Cardiac septum (tissue), 1 donor: ENCODE data around the gene CPHXL2. TPM values are rescaled to one million over a fixed set of nuclear protein-coding genes. Genes with fewer than 3 reads are reported as not detected.

Experiments used
- DNase-seq: peaks from one replicate; pipeline ENCODE4 v3.0.0-alpha.2; 2020; ENCODE audit warnings: low spot score
- intact Hi-C: fragments of 100-400 bp; cut with DNase I; formaldehyde crosslinking; loops from one replicate; pipeline ENCODE4 v1.14.0; 2022
- total RNA-seq: library from RNA; stranded (reverse); fragmentation: NEBNext Ultra II Directional; extraction: Animal tissue kit (Norgen Biotek cat#: 25700); gene quantifications from one replicate; pipeline ENCODE4 v1.2.1, GENCODE V29; 2021
- donor health status: DM: no; HTN: no; CAD: no.

CPHXL2 gene
- total RNA-seq, 1 donor from 2014 or later: not detected

- intact Hi-C loops: no loop called here
- no peak for DNase-seq
Measured at GRCh38 chr16:75614066-75614897, 62.5 kb downstream of the CPHXL2 start.

Other genes starting within 250 kb of the CPHXL2 start
- 24.6 TPM for gene CFDP1, start 243.5 kb downstream of the CPHXL2 start, total RNA-seq
- 10.4 TPM for gene TMEM170A, start 212.3 kb downstream of the CPHXL2 start, total RNA-seq
- 4.5 TPM for gene CHST6, start 181.6 kb downstream of the CPHXL2 start, total RNA-seq
- 0.11 TPM for gene CHST5, start 140.9 kb downstream of the CPHXL2 start, total RNA-seq
- gene TMEM231, start 120.8 kb downstream of the CPHXL2 start, total RNA-seq: 8.5 TPM
- 233 TPM for gene GABARAPL2, start 110.6 kb downstream of the CPHXL2 start, total RNA-seq
- gene ADAT1, start 53.7 kb downstream of the CPHXL2 start, total RNA-seq: 28.0 TPM
- 89.3 TPM for gene KARS1, start 29.3 kb downstream of the CPHXL2 start, total RNA-seq
- gene TERF2IP, start 29.2 kb downstream of the CPHXL2 start, total RNA-seq: 76.0 TPM
- gene DUXB, start 24.5 kb upstream of the CPHXL2 start, total RNA-seq: not detected
- gene CPHXL, start 49.5 kb upstream of the CPHXL2 start, total RNA-seq: not detected